ENCODE measurements around the gene HRK.

HRK gene

DNA sequence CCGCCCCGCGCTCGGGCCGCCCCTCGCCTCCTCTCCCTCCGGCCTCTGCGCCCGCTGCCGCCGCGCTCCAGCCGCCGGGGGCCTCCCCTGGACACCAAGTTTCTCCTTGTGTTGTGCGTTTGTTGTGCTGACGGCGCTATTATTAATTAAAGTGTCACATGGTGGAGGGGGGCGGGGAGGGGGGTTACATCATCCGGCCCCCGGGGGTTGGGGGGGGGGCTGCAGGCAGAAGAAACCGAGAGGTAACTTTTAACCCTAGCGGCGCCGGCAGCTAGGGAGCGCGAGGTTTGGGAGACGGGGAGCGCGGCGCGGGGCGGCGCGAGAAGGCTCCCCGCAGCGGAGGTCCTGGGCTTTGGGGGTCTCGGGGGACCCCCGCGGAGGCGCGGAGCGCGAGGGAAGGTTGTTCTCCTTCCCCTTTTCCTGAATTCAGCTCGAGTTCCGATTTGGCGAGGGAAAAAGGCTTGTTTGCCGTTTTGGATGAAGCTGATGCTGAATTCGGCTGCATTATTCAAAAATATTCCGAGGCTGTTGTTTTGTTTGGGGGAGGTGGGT, at the start of gene HRK:
TSS of gene HRK (minus strand) at position 117 of the 552 bp plus-strand sequence. CDS start 134 bp downstream, outside the sequence.
- DNase-seq (ENCODE audit: low spot score) = no peak

- no peak for DNase-seq (ENCODE audit: low spot score)
Measured at GRCh38 chr12:116929885-116930284, 48.6 kb upstream of the HRK start.

- no peak for DNase-seq (ENCODE audit: low spot score)
Measured at GRCh38 chr12:116928504-116928903, 47.3 kb upstream of the HRK start.

DNA sequence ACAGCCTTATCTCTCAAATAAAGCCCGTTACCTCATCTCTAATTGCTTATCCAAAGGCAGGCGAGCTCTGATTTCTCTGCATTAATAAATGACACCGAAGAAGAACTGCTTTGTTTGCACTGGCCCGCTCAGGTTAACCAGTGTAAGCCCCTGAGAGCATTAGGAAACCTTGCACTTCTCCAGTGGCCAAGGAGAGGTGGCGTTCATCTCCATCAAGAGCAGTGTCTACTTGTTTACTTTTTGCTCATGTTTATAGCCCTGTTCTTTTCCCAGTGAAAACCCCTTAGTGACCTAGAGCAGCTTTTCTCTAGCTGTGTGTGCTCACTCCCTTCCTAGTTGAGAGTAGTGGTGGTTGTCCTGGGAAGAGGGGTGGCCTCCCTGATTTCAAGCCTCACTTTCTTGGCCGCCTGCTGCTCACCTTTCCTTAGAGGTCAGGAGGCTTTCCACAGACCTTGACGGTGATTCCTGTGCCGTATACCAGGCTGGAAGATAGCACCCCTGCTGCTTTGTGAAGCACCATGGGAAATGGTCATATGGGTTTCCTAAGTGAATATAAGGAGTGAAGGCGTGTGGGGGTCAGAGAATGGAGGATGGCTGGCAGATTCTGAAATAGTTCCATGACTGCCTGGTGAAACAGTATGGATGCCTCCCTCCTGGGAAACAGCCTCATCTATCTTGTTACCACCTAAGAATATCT, 46.2 kb upstream of the HRK start:
- DNase-seq (ENCODE audit: low spot score) = no peak

DNA sequence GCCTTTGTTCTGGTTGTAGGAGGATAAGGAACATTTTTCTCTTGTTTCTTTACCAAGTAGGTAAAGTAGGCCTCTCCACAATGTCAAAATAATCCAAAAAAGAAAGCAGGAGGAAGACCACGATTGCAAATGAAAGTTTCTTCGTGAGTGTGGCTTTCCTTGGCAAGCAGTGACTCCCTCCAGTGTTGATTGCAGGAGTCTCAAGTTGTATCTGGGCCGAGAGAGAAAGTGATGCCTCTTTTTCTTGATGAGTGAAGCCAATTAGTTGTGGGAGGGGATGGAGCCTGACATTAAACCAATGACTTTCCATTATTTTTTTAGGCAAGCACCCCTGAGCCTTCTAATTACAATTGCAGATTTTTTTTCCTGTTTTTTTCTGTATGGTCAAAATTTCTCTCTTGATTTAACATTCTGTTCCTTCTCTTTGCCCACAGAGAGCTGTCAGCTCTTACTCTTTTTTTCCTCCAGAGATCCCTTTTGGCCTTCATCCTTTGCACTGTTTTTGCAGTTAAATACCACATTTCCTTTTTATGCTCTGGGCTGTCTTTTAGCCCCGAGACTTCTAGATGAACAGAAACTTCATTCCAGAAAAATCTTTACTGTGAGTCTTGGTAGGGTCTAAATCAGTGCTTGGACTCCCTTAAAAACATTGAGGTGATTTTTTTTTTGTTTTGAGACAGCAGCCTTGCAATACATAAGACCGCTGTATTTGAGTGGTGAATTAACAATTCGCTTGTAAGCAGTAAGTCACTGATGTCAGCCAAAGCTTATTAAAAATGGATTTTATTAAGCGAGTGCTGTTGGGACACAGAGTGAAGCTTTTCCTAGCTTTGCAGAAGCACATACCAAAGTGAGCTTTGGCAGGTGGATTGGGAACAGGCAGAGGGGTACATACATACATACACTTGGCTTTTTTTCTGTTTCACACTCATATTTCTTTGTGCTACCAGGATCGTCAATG, 45.3 kb upstream of the HRK start:
- no peak for DNase-seq (ENCODE audit: low spot score)

GRCh38 chr12:116924558-116925453, 43.6 kb upstream of the HRK start:
- no peak for DNase-seq (ENCODE audit: low spot score)

- DNase-seq (ENCODE audit: low spot score) = no peak
Measured at GRCh38 chr12:116922194-116922897, 41.1 kb upstream of the HRK start.

- no peak for DNase-seq (ENCODE audit: low spot score)
Measured at GRCh38 chr12:116920939-116921338, 39.7 kb upstream of the HRK start.

DNA sequence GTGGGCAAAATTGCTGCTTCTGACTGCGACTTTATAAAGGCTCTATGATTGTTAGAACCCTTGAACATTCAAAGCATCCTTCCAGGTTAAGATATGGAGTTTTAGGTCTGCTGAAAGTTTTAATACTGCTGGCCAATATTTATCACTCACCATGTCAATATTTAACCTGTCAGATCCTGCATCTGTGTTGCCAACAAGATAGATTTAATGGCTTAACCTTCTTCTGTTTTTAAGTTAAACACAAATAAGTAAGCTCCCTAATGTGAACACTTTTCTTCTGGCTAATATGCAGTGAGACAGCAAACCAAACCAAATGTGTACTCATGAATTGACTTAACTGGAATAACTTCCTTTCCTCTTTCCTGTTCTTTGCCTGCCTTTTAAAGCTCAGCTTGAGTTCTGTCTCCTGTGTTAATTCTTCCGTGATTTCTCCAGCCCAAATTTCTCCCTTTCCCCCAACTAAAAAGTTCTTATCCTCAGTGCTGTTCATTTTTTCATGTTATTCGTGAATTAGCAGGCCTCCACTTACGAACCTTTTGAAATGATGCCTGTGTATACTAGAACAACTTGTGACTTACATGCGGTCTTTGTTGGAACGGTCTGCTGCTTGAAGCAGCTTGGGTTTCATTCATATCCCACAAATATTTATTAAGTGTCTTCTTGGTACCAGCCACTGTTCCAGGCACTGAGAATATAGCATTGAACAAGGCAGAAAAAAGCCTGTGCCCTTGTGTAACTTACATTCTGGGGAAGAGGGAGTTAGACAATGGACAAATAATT, 38.7 kb upstream of the HRK start:
- no peak for DNase-seq (ENCODE audit: low spot score)

- DNase-seq (ENCODE audit: low spot score) = peak; percentile 48
Measured at GRCh38 chr12:116919247-116919661, 38.0 kb upstream of the HRK start.

GRCh38 chr12:116918464-116918863, 37.2 kb upstream of the HRK start:
- no peak for DNase-seq (ENCODE audit: low spot score)

DNA sequence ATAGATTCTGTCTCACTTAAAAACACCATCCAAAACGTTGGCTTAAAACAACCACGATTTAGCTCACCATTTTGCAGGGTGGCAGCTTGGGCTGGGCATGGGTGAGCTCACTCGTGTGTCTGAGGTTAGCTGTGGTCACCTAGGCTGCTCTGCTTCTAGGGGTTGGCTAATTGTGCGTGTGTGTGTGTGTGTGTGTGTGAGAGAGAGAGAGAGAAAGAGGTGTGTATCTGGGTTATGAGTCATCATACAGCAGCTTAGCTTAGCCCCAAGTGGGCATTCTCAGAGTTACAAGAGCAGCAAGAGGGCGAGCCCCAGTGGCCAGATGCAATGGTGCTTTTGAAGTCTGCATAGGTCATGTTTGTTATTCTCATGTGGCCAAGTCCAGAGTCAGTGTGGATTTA, 35.5 kb upstream of the HRK start:
- no peak for DNase-seq (ENCODE audit: low spot score)

GRCh38 chr12:116916122-116916521, 34.9 kb upstream of the HRK start:
- no peak for DNase-seq (ENCODE audit: low spot score)

GRCh38 chr12:116915326-116915725, 34.1 kb upstream of the HRK start:
- DNase-seq (ENCODE audit: low spot score) = no peak

GRCh38 chr12:116910645-116911451, 29.6 kb upstream of the HRK start, which contains the start of gene FBXW8:
FBXW8 (plus strand) TSS chr12:116910950; CDS start chr12:116911038, 88 bp downstream.
- DNase-seq (ENCODE audit: low spot score) = peak; percentile 95

DNA sequence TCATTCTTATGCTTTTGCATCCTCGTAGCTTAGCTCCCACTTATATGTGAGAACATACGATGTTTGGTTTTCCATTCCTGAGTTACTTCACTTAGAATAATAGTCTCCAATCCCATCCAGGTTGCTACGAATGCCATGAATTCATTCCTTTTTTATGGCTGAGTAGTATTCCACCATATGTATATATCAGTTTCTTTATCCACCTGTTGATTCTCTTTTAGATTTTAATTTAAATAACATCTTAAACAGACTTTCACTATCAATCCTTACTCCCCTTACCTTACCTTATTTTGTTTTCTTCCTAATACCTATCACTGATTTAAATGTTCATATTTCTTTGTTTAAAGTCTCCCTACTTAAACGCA, 29.0 kb upstream of the HRK start:
- no peak for DNase-seq (ENCODE audit: low spot score)

DNA sequence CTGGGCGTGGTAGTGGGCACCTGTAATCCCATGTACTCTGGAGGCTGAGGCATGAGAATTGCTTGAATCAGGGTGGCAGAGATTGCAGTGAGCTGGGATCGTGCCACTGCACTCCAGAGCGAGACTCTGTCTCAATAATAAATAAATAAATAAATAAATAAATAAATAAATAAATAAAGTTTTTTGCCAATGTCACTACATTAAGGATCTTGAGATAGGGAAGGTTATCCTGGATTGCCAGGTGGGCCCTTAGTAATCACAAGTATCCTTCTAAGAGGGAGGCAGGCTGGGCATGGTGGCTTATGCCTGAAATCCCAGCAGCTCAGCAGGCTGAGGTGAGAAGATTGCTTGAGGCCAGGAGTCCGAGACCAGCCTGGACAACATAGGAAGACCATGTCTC, 25.0 kb upstream of the HRK start:
- DNase-seq (ENCODE audit: low spot score) = no peak

- no peak for DNase-seq (ENCODE audit: low spot score)
Measured at GRCh38 chr12:116903818-116904217, 22.6 kb upstream of the HRK start.

- no peak for DNase-seq (ENCODE audit: low spot score)
Measured at GRCh38 chr12:116901612-116902011, 20.4 kb upstream of the HRK start.
